ENCODE data around the gene MCTP1. TPM values are rescaled to one million over a fixed set of nuclear protein-coding genes. Genes with fewer than 3 reads are reported as not detected.

The MCTP1 gene
- total RNA-seq, 1 experiment from 2014 or later = 5.6 TPM

DNA sequence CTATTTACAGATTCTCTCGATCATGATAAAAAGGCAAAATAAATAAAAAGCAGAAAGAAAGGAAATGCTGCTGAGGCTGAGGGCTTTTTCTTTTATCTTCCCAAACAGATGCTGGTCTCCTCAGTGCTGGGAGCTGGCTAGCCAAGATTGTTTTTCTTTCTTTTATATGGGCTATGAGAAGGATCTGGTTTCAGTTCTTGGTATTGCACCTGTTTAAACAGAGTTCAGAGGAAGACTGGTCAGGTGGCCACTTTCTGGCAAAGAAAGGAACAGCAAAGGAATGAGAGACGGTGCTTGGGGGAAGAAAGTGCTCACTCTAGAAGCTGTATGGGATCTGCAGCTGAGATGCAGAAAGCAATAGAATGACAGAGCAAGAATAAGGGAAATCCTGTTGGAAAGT, 577.5 kb downstream of the MCTP1 start:
- POLR2A ChIA-PET = no interaction called here
- CTCF ChIA-PET = interaction anchor here (0.9 to 2.4 kb wide), 3 partner anchors 15 to 186 kb away, joined by 3 to 17 read pairs (median 4); no protein-coding TSS in a partner anchor
- no peak for DNase-seq (ENCODE audit: low spot score)
- H3K36me3 Mint-ChIP-seq = peaks cover 14% of the 10 kb centered on the region
- peaks cover 21% of the 10 kb centered on the region for H3K4me1 Mint-ChIP-seq
- H3K4me3 Mint-ChIP-seq = no peak overlapping the region
- ATAC-seq = peak; percentile 80
- H3K27me3 Mint-ChIP-seq (ENCODE audit: low read depth) = no peaks in the 10 kb centered on the region
- peaks cover 14% of the 10 kb centered on the region for H3K9me3 Mint-ChIP-seq
- H3K27ac Mint-ChIP-seq = peak overlapping the region; percentile 37
- TF ChIP-seq STAT6 (CRISPR knock-in tag; conservative IDR thresholded peaks at IDR 0.05; ENCODE audit: low read depth) (no peak), E2F1 (CRISPR knock-in tag; IDR thresholded peaks at IDR 0.05) (no peak), TCF7 (CRISPR knock-in tag; IDR thresholded peaks at IDR 0.05; ENCODE audit: low read depth) (no peak), CBFB (CRISPR knock-in tag; IDR thresholded peaks at IDR 0.05; ENCODE audit: low read depth) (no peak), IRF2 (CRISPR knock-in tag; IDR thresholded peaks at IDR 0.05; ENCODE audit: borderline replicate concordance, low read depth) (no peak), FOXJ3 (CRISPR knock-in tag; IDR thresholded peaks at IDR 0.05; ENCODE audit: borderline replicate concordance) (no peak), CREM (CRISPR knock-in tag; IDR thresholded peaks at IDR 0.05) (no peak), RELA (CRISPR knock-in tag; IDR thresholded peaks at IDR 0.05; ENCODE audit: borderline replicate concordance) (no peak), ZNF281 (CRISPR knock-in tag; IDR thresholded peaks at IDR 0.05) (no peak), RORB (CRISPR knock-in tag; IDR thresholded peaks at IDR 0.05) (no peak), NFYB (CRISPR knock-in tag; conservative IDR thresholded peaks at IDR 0.05; ENCODE audit: low read depth) (no peak), ETV6 (CRISPR knock-in tag; IDR thresholded peaks at IDR 0.05) (no peak), JAZF1 (CRISPR knock-in tag; IDR thresholded peaks at IDR 0.05) (no peak)
- TF ChIP-seq, protein P1, sequence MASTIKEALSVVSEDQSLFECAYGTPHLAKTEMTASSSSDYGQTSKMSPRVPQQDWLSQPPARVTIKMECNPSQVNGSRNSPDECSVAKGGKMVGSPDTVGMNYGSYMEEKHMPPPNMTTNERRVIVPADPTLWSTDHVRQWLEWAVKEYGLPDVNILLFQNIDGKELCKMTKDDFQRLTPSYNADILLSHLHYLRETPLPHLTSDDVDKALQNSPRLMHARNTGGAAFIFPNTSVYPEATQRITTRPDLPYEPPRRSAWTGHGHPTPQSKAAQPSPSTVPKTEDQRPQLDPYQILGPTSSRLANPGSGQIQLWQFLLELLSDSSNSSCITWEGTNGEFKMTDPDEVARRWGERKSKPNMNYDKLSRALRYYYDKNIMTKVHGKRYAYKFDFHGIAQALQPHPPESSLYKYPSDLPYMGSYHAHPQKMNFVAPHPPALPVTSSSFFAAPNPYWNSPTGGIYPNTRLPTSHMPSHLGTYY (CRISPR knock-in tag; IDR thresholded peaks at IDR 0.05) = no peak

DNA sequence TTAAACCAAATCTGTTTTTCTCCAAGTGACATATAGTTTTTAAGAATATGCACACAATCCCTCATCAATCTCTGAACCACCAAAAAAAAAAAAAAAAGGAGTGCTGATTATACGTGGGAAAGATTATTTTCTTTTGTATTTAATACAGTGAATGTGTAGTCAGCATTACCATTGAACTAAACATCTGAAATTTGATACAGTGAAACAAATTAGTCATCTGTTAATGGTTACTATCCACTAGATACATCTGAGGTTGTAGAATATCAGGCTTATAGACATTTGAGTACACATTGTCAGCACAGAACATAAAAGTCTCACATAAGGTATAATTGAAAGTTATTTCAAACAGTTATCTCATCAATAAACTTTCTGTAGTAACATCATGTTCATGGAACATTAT, 579.5 kb downstream of the MCTP1 start:
- CTCF ChIA-PET = interaction anchor here (1.1 kb wide), 1 partner anchor 13 kb away, joined by 3 read pairs; no protein-coding TSS in a partner anchor

More for the DNA sequence above, 579.5 kb downstream of the MCTP1 start:
- no peaks in the 10 kb centered on the region for H3K27me3 Mint-ChIP-seq (ENCODE audit: low read depth)
- TF ChIP-seq, protein P2, sequence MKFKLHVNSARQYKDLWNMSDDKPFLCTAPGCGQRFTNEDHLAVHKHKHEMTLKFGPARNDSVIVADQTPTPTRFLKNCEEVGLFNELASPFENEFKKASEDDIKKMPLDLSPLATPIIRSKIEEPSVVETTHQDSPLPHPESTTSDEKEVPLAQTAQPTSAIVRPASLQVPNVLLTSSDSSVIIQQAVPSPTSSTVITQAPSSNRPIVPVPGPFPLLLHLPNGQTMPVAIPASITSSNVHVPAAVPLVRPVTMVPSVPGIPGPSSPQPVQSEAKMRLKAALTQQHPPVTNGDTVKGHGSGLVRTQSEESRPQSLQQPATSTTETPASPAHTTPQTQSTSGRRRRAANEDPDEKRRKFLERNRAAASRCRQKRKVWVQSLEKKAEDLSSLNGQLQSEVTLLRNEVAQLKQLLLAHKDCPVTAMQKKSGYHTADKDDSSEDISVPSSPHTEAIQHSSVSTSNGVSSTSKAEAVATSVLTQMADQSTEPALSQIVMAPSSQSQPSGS (CRISPR knock-in tag; IDR thresholded peaks at IDR 0.05; ENCODE audit: borderline replicate concordance, low read depth) = no peak
- no peak overlapping the region for H3K4me3 Mint-ChIP-seq
- DNase-seq (ENCODE audit: low spot score) (no peak), ATAC-seq (no peak)
- peaks cover 21% of the 10 kb centered on the region for H3K4me1 Mint-ChIP-seq
- H3K36me3 Mint-ChIP-seq = peaks cover 23% of the 10 kb centered on the region
- POLR2A ChIA-PET = no interaction called here
- H3K9me3 Mint-ChIP-seq = peaks cover 14% of the 10 kb centered on the region
- H3K27ac Mint-ChIP-seq = no peak overlapping the region

Measured in WTC11 (cell line).